NOMO-1 treated with dmso at 0.1 percent for 144 hours (cell line): ENCODE measurements around the gene WASHC3.
"Not testable (repeated sequence)": the region's sequence is repeated elsewhere in the genome, so short reads cannot be mapped to it uniquely, and the experiment has no call there.

Experiments used
- DNase-seq: peaks from one replicate; lab custom pipeline; 2025; ENCODE audit not compliant: unreplicated experiment; lab: John Stamatoyannopoulos, UW

WASHC3 gene

DNA sequence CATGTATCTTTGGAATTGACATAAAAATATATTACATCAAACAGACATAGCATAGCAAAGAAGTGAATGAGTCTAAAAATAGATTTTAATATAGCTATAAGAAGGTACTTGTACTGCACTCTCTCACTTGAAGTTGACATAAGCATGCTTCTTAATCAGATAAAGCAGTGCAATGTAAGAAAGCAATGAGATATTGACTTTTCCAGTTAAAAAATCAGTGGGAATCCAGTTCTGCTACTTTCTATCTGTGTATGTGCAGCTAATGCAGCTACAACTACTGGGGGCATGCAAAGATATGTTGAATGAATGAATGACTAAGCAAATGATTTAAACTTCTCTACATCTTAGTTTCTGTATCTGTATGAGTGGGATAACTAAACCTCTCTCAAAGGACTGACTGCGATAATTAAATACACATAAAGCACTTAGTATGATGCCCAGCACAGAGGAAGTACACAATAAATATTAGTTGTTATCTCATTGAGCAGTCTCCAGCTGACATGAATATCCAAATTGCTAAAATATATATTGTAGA is 10.3 kb downstream of the WASHC3 start:
- DNase-seq, result no peak

DNA sequence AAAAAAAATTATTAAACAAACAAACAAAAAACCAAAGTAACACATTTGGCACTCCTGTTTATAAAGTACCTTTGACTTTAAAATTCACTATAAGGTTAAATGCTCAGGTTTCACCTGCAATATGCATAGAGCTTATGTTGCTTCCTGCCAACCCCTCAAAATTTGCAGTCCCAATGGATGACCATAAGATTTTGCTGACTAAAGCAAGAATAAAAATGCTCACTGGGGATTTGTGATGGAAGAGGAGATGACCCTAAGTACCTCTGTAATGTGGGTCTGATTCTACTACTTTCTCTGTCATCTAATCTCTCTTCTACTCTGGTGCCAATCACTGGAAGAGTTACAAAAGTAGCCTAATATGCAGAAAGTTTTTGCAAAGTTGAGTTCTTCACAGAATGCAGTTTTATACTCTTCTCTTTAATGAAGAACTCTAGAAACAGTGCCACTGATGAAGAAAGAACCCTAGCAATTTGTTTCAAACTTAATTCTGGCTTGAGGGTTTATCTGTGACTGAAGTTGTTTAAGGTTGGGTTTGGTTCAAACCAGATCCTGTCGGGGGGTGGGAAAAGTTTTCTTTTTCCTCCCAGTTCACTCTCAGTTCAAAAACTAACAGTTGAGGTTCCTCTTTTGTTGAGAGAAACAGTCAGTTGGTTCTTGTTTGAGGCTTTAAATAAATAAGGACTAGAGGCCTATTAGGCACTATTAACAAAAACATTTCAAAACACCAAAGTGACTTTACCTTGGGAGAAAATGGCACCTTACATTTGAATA is 10.9 kb downstream of the WASHC3 start:
- DNase-seq, result no peak

DNA sequence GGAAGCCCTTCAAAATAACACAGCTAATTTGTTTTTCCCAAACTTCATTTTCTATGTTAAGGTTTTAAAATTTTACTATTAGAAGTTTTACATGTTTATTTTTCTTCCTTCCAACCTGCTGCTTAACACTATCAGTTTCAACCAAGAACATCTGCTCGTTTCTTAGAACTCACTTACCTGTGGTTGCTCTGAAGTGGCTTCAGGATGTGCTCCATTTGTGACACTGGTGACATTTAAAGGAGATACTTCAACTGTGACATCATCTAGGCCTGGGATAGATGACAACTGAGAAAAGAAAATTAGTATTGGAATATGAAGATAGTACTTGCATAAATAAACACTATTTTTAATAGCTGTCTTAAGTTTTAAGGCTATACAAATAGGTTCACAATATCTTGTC is 17.9 kb downstream of the WASHC3 start:
- DNase-seq, result no peak

DNA sequence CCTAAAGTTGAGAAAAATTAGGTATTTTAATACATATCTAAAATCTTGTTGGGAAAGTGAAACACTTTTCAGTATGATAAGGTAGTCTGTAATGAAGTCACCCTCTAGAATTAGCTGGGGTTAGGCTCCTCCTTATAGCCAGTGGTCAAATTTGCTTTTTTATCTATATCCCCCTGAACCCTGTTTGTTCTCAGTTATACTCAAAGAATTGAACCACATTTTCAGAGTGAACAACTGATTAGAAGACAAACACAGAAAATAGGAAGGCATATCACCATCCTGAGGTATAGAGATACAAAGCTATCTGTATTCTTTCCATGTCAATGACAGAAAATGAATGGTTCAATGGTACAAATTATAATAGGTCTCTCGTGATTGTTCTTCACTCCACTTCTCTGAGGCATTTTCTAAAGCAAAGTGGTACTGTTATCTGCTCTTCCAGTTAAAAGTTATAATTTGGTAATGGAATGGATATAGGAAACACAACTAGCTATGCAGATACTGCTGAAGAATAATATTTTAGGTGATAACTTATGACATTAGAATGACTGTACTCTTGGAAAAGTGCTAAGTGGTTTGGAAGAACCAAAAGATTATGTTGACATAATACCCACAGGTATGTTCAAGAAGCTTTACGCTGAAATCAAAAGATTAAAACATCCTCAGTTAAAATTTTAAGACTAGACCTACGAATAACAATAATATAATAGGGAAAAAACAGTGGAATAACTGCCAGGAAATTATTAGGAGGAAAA is 27.6 kb downstream of the WASHC3 start:
- DNase-seq, result no peak

DNA sequence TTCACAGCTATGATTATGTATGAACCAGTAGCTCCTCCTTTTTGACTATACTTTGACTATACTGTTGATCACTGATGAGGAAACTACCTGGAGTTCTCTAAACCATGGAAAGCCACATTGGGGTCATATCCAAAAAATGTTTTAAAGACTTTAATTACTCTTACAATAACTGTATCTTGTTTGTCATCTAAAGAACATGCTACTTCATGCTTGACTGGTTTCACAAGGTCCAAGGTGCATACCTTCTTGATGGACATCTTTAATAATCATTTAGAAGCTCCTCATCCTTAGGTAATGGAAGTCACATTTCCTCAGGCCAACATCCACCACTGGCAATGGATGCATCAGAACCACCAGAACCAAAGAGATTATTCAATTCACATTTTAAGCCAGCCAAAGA is 29.9 kb downstream of the WASHC3 start:
- DNase-seq, result no peak

DNA sequence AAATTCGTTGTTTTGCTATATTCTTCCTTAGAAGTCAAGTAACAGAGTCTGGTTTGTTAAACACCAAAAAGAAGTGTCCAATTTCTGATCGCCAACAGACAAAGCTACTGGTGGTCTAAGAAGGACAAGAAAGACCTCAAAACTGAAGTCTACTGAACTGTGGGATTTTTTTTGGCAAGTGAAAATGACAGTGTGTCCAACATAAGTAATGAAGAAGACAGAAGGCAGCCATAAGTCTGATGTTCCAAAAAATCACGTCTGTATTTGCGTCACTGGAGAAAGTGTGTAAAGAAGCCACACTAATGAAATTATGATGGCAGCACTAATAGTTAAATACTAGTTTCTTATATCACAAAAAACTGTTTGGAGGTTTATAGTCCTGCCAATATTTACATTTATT is 32.6 kb downstream of the WASHC3 start:
- no peak for DNase-seq

DNA sequence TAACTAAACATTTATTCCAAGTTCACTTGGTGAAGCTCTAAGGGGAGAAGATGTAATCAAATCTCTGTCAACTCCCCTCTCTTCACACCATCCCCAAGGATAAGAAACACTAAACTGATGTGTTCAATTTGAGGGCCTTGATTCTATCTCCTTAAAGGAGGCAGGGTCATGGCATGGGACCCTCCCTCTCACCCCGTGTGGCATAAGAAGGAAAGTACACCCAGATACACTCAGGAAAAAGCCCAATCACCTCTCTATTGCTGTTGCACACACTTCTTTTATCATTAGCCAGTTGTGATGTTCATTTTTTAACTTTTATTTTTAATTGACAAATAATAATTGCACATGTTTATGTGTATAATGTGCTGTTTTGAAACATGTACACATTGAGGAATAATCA is 35.1 kb downstream of the WASHC3 start:
- DNase-seq, result no peak

DNA sequence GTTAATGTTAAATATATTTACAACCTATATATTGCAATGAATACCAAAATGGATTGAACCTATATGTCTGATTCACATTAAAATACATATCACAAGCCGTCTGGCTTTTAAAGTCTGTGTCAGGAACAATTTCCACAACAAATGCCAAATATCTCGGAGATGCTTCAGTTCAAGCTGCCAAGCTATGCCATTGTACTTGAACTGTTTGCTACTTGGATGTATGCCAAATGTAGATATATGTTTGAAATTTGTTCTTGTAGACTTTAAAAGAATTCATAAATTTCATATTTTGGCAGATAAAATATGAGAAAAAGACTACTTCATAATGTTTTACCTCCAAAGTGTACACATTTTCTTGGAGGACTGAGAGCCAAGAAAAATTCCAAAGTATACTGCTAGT is 37.0 kb downstream of the WASHC3 start:
- no peak for DNase-seq

DNA sequence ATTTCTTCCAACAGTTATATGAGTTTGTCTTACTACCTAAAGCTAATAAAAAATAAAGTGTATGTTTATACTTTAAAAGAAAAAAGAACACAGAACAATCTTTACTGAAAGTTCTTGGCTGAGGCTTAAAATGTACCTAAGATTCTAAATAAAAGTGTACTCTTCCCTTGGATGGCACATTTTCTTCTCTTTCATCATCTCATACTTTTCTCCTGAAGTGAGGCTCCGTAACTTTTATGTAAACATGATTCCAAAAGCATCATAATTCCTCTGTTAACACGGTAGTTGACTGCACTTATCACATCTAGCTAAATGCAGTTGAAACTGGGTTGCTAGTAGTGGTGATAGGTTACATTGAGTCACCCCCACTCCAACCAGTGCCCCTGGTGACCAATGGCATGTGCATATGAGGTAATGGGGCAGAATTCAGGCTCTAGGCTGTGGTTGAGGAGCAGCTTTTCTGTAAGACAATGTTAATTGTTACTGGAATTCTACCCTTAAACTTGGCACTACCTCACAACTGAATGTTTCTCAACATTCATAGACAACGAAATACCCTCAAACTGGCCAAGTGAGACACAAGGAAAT is 38.4 kb downstream of the WASHC3 start:
- no peak for DNase-seq

DNA sequence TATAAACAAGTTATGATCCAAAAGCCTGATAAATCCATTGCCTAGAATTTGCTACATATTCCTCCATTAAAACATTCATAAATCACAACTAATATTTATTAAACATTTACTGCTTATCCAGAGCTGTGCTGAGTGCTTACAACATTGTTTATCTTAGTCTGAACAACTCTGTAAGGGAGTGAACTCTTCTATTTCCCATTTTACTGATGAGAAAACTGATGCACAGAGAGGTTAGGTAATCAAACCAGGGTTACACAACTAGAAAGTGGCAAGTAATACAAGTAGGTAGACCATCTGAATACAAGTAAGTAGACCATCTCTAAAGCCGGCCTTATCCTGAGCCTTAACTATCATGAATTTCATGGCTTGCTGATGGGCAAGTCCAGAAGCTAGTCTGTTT is 39.5 kb downstream of the WASHC3 start:
- no peak for DNase-seq

DNA sequence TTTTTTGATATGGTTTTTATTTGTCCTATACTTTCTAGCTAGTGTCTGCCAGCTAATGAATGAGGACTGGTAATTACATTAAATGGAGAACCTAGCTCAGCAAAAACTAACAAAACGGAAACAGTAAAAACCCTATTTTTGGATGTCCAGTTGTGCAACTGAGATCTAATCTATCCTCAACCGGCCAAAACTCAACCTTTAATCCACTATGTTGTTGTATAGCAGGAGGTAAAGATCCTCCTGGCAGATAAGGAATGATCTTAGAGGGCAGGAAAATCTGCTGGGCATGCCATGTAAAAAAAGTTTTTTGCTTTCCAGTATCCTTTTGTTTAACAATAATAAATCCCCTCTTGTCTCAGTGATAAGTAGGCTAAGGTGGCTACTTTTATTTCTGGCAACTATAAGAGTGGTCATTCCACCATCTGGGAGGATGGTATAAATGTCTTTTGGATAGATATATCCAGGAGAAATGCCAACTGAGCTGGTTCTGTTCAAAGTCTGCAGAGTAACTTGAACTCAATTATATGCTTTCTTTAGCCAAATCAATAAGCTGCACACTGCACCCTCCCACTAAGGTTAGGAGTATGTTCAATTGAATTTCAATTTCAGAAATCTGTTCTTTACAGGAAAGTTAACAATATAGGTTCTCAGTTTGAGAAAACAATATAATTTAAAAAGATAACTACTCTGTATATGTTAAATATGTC is 40.1 kb downstream of the WASHC3 start:
- peak; percentile 40 for DNase-seq

DNA sequence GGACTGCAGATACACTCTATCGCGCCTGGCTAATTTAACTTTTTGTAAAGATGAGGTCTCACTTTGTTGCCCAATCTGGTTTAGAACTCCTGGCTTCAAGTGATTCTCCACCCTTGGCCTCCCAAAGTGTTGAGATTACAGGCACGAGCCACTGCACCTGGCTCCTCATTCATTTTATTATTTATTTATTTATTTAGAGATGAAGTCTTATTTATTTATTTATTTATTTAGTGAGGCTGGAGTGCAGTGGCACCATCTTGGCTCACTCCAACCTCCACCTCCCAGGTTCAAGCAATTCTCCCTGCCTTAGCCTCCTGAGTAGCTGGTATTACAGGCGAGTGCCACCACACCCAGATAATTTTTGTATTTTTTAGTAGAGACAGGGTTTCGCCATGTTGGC is 43.2 kb downstream of the WASHC3 start:
- not testable (repeated sequence) for DNase-seq

DNA sequence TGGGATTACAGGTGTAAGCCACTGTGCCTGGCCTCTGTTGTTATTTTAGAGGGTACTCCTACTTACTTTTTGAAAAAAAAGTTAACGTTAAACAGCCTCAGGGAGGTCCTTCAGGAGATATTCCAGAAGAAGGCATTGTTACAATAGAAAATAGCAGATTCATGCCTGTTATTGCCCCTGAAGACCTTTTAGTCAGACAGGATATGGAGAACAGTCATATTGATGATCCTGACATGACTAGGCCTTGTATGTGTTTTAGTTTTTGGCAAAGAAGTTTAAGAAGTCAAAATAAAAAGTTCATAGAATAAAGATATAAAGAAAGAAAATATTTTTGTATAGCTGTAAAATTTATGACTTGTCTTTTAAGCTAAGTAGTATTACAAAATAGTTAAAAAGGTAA is 45.3 kb downstream of the WASHC3 start:
- DNase-seq, result no peak

DNA sequence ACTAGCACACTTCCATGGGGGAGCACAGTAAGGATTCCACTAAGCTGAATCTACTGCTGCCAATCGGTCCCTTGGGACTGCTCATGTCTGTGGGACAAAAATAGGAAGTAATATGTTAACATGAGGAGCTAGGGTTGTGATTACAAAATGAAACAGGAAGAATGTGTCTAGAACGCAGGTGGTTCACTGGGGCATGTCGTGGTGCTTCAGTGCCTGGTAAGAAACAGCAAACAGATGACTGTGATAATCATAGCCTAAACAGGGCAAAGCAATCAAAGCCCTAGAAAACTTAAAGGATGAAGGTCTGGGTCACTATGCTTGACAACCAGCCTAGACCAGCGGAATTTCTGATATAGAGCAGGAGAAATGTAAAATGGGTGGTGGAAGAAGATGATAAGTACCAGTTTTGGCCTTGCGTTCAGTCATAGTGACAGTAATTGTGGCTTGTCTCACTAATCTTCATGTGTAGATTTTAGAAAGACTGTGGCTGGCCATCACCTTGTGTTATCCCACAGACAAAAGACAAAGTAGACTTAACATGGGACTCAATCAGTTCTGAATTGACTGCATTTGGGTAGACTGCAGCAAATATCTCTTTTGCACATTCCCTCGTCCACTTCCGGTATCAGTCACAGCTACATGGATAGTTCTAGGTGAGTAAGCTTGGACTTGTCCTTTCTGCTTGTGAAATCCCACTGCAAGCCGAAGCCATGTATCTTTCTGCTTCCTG is 51.4 kb downstream of the WASHC3 start:
- peak; percentile 67 for DNase-seq

DNA sequence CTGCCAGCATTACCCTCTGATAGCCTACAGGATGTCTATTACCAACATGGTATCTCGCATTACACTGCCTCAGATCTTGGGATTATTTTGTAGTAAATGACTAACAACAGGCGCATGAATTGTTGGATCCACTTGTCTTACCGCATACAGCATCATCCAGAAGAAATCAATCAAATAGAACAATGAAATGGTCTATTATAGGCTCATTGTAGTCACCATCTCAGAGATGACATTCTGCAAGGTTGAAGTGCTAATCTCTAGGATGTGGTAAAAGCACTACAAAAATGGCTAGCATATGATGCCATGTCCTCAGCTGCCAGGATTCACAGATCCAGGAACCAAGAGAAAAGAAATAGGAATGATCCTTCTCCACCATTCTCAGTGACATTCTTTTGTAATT is 52.0 kb downstream of the WASHC3 start:
- no peak for DNase-seq

DNA sequence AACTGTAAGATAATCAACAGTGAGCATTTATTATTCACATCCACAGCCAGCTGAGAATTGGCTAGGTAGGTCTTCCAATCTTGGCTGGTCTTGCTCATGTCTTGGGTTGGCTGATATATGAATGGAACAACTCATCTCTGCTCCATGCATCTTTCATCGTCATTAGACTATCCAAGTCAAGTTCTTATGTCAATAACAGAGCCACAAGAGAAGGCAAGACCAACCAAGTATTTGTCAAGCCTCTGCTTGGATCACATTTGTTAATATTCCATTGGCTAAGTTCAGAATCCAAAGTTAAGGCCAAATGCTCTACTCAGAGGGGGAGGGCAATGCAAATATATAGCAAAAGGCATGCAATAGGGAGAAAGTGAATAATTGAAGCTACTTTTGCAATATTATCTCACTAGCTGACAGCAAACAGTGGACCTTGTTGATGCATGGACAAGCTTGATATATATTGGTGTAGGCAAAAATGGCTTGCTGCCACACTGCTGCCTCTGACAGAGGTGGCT is 53.1 kb downstream of the WASHC3 start:
- DNase-seq, result no peak

DNA sequence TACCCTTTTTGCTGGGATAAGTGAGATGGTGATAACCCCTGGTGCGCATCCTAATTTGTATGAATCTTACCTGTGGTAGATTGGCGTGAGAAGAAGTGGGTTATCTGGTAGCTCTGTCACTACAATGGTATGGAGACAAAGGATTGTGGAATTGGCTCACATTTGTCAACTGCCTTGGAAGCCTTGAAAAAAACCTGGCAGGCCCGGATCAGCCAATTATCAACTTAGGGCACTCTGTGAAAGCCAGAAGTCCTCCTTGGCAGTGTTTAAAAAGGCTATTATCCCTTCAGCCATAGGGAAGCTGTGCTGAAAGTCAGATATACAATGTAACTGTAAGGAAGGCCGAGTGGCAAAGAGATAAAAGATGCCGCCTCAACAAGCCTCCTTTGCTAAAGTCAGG is 56.5 kb downstream of the WASHC3 start:
- DNase-seq, result no peak

DNA sequence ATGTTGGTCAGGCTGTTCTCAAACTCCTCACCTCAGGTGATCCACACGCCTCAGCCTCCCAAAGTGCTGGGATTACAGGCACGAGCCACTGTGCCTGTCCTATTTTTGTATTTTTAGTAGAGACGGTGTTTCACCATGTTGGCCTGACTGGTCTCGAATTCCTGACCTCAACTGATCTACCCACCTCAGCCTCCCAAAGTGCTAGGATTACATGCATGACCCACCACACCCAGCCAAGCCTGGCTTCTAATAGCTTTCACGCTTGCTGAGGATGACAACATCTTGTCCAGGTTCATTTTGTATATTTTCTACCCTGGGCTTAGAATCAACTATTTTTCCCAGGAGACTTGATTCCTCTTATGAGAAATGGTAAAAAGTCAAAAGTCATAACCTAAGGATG is 64.7 kb downstream of the WASHC3 start:
- DNase-seq, result no peak

DNA sequence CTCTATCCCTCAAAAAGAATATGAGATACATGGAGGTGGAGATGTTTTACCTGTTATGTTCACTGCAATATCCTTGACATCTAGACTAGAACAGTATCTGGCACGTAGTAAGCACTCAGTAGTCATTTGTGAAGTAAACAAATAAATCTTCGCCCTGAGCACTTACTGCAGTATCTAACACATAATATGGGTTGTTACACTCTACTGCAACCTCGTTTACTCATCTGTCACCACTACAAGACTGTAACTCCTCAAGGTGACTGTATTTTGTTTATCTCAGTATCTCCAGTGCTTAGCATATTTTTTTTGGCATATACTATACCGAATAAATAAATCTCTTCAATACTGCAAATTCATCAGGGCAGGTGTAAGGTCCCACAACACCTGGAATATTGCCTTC is 66.1 kb downstream of the WASHC3 start:
- DNase-seq, result no peak

DNA sequence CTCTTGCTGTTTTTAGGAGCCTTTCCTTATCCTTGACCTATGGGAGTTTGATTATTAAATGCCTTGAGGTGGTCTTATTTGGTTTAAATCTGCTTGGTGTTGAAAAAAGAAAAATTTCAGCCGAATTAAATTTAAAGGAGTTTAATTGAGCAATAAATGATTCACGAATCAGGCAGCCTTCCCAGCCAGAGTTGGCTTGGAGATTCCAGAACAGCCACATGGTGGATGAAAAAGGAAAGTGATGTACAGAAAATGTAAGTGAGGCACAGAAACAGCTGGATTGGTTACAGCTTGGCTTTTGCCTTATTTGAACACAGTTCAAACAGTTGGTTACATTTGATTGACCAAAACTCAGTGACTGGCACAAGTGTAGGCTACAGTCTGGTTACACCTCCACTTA is 69.7 kb downstream of the WASHC3 start:
- DNase-seq, result no peak

DNA sequence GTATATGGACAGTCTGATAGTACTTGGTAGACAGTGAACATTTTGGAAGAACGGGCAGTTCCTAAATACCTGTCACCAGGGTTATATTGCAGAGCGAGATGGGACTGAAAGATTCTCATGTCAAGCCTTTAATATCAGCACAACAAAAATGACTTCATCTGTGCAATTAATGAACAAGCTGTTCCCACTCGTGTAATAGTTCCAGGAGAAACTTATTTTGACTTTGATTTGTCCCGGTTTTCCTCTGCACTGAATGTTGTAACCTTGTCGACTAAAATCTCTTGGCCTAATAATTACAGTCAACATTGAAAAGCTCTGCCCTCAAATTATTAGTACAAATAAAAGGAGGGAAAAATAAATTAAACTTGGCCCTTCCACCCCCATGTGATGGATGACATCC is 79.5 kb downstream of the WASHC3 start:
- no peak for DNase-seq
